ENCODE results near the gene TMEM178A. TPM values are rescaled to one million over a fixed set of nuclear protein-coding genes. Genes with fewer than 3 reads are reported as not detected.

Gene TMEM178A
- total RNA-seq, 4 donors from 2014 or later: 0.29 to 0.38 TPM; not detected in 2

- TF ChIP-seq POLR2A (IDR thresholded peaks at IDR 0.05): no peak
- TF ChIP-seq, protein P1, sequence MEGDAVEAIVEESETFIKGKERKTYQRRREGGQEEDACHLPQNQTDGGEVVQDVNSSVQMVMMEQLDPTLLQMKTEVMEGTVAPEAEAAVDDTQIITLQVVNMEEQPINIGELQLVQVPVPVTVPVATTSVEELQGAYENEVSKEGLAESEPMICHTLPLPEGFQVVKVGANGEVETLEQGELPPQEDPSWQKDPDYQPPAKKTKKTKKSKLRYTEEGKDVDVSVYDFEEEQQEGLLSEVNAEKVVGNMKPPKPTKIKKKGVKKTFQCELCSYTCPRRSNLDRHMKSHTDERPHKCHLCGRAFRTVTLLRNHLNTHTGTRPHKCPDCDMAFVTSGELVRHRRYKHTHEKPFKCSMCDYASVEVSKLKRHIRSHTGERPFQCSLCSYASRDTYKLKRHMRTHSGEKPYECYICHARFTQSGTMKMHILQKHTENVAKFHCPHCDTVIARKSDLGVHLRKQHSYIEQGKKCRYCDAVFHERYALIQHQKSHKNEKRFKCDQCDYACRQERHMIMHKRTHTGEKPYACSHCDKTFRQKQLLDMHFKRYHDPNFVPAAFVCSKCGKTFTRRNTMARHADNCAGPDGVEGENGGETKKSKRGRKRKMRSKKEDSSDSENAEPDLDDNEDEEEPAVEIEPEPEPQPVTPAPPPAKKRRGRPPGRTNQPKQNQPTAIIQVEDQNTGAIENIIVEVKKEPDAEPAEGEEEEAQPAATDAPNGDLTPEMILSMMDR (IDR thresholded peaks at IDR 0.05): no peak
- Histone ChIP-seq H3K36me3 (no peaks in the 10 kb centered on the region), H3K9me3 (no peaks in the 10 kb centered on the region), H3K27me3 (no peaks in the 10 kb centered on the region), H3K27ac (no peak overlapping the region), H3K4me3 (no peak overlapping the region), H3K4me1 (no peaks in the 10 kb centered on the region)
- intact Hi-C loops (cut with DNase I): no loop called here
- WGBS, 2 donors: 83 to 84% methylated on average over 3 to 5 of the region's 5 CpGs
- no peak for DNase-seq
Observed at GRCh38 chr2:39712953-39713352, 47.2 kb downstream of the TMEM178A start.

- no peak overlapping the region for H3K27ac ChIP-seq
- no peak for DNase-seq
- intact Hi-C loops (cut with DNase I): no loop called here
- TF ChIP-seq POLR2A (IDR thresholded peaks at IDR 0.05): no peak
- TF ChIP-seq, protein P1 (IDR thresholded peaks at IDR 0.05): no peak
- H3K36me3 ChIP-seq: no peaks in the 10 kb centered on the region
- peaks cover 0 to 20% (median 0%) of the 10 kb centered on the region in 3 donors for H3K4me1 ChIP-seq
- H3K4me3 ChIP-seq: no peak overlapping the region
- no peaks in the 10 kb centered on the region for H3K27me3 ChIP-seq
- no peaks in the 10 kb centered on the region for H3K9me3 ChIP-seq
Observed at GRCh38 chr2:39715095-39715494, 49.4 kb downstream of the TMEM178A start.

- no peaks in the 10 kb centered on the region for H3K36me3 ChIP-seq
- WGBS, 2 donors: 88 to 90% methylated on average over 3 of the region's 3 CpGs
Observed at GRCh38 chr2:39715822-39716221, 50.1 kb downstream of the TMEM178A start.

GRCh38 chr2:39717067-39717466 is 51.4 kb downstream of the TMEM178A start:
- H3K27me3 ChIP-seq: peaks cover 0 to 5% (median 0%) of the 10 kb centered on the region in 4 donors
- TF ChIP-seq, protein P1 (IDR thresholded peaks at IDR 0.05): no peak
- TF ChIP-seq POLR2A (IDR thresholded peaks at IDR 0.05): no peak
- no peaks in the 10 kb centered on the region for H3K9me3 ChIP-seq
- no peak overlapping the region for H3K4me3 ChIP-seq
- H3K4me1 ChIP-seq: peaks cover 0 to 20% (median 0%) of the 10 kb centered on the region in 3 donors
- DNase-seq: no peak
- H3K27ac ChIP-seq: no peak overlapping the region
- 93 to 95% methylated on average over 4 to 8 of the region's 12 CpGs for WGBS, 2 donors
- intact Hi-C loops (cut with DNase I): no loop called here
- H3K36me3 ChIP-seq: no peaks in the 10 kb centered on the region

More at GRCh38 chr2:39715822-39716221, 50.1 kb downstream of the TMEM178A start:
- H3K4me1 ChIP-seq: peaks cover 0 to 20% (median 0%) of the 10 kb centered on the region in 3 donors
- intact Hi-C loops (cut with DNase I): no loop called here
- H3K4me3 ChIP-seq: no peak overlapping the region
- DNase-seq: no peak
- H3K27ac ChIP-seq: no peak overlapping the region
- no peaks in the 10 kb centered on the region for H3K27me3 ChIP-seq
- TF ChIP-seq POLR2A (IDR thresholded peaks at IDR 0.05): no peak
- TF ChIP-seq, protein P1 (IDR thresholded peaks at IDR 0.05): no peak
- H3K9me3 ChIP-seq: no peaks in the 10 kb centered on the region

DNA sequence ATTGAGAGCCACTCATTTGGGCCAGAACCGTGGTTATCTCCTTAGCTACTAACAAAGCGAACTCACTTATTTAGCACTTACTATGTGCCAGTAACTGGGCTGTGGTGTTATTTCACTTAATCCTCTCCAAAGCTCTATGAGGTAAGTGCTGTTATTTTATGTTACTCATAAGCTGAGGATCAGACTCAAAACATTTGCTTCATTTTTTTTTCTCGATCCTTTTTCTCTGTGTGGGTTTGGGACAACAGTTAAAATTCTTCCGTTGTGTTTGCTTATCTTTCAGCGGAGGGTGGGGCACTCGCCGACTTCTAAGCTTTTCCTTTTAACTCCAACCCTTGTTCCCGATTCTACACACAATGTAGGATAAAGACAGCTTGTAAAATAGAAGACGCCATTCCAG is 52.8 kb downstream of the TMEM178A start:
- peaks cover 0 to 6% (median 0%) of the 10 kb centered on the region in 4 donors for H3K27me3 ChIP-seq
- H3K4me3 ChIP-seq: no peak overlapping the region
- no peak for TF ChIP-seq POLR2A (IDR thresholded peaks at IDR 0.05)
- TF ChIP-seq, protein P1 (IDR thresholded peaks at IDR 0.05): no peak
- no peaks in the 10 kb centered on the region for H3K36me3 ChIP-seq
- H3K27ac ChIP-seq: no peak overlapping the region
- intact Hi-C loops (cut with DNase I): no loop called here
- H3K9me3 ChIP-seq: no peaks in the 10 kb centered on the region
- DNase-seq: no peak
- 37 to 60% methylated on average over 9 of the region's 9 CpGs for WGBS, 2 donors
- peaks cover 0 to 20% (median 0%) of the 10 kb centered on the region in 3 donors for H3K4me1 ChIP-seq
